Glutamatergic neuron (in vitro differentiated cells): ENCODE data around the gene DCLK1. TPM values are rescaled to one million over a fixed set of nuclear protein-coding genes. Genes with fewer than 3 reads are reported as not detected.

Source experiments
- DNase-seq: peaks from one replicate; pipeline ENCODE4 v3.0.0; 2022
- H3K27ac Mint-ChIP-seq: one replicate; pipeline ENCODE4 v1.8.0; 2020; ENCODE audit warnings: mild to moderate bottlenecking, mixed read lengths, inconsistent platforms; ENCODE audit not compliant: unreplicated experiment
- H3K27me3 Mint-ChIP-seq: one replicate; pipeline ENCODE4 v1.8.0; 2020; ENCODE audit warnings: mild to moderate bottlenecking, moderate library complexity, mixed read lengths, inconsistent platforms; ENCODE audit not compliant: unreplicated experiment
- H3K36me3 Mint-ChIP-seq: one replicate; pipeline ENCODE4 v1.8.0; 2020; ENCODE audit warnings: mild to moderate bottlenecking, mixed read lengths, inconsistent platforms; ENCODE audit not compliant: unreplicated experiment
- H3K4me1 Mint-ChIP-seq: one replicate; pipeline ENCODE4 v1.8.0; 2020; ENCODE audit warnings: mild to moderate bottlenecking, low read depth, mixed read lengths, inconsistent platforms; ENCODE audit not compliant: unreplicated experiment
- H3K4me3 Mint-ChIP-seq: one replicate; pipeline ENCODE4 v1.8.0; 2020; ENCODE audit warnings: mild to moderate bottlenecking, mixed read lengths, inconsistent platforms; ENCODE audit not compliant: unreplicated experiment
- H3K9me3 Mint-ChIP-seq: one replicate; pipeline ENCODE4 v1.8.0; 2020; ENCODE audit warnings: mild to moderate bottlenecking, moderate library complexity, mixed read lengths, inconsistent platforms; ENCODE audit not compliant: unreplicated experiment
- total RNA-seq: library from RNA; stranded (reverse); fragmentation: NEBNext Ultra II Directional; extraction: Animal tissue kit (Norgen Biotek cat#: 25700); gene quantifications from one replicate; pipeline ENCODE4 v1.2.1, GENCODE V29; 2021; ENCODE audit not compliant: unreplicated experiment
- TF ChIP-seq, protein P1 (sequence below): fragments of 200-600 bp; sonication (generic); IDR thresholded peaks from one replicate; pipeline ENCODE4 v1.5.0; 2021; ENCODE audit not compliant: partially characterized antibody, unreplicated experiment

Gene DCLK1
- total RNA-seq, 1 donor from 2014 or later, result 63.9 TPM

- Mint-ChIP-seq H3K36me3 (peaks cover 3% of the 10 kb centered on the region), H3K27me3 (no peaks in the 10 kb centered on the region), H3K4me3 (no peak overlapping the region), H3K27ac (no peak overlapping the region), H3K4me1 (peaks cover 11% of the 10 kb centered on the region), H3K9me3 (peaks cover 2% of the 10 kb centered on the region)
- TF ChIP-seq, protein P1, sequence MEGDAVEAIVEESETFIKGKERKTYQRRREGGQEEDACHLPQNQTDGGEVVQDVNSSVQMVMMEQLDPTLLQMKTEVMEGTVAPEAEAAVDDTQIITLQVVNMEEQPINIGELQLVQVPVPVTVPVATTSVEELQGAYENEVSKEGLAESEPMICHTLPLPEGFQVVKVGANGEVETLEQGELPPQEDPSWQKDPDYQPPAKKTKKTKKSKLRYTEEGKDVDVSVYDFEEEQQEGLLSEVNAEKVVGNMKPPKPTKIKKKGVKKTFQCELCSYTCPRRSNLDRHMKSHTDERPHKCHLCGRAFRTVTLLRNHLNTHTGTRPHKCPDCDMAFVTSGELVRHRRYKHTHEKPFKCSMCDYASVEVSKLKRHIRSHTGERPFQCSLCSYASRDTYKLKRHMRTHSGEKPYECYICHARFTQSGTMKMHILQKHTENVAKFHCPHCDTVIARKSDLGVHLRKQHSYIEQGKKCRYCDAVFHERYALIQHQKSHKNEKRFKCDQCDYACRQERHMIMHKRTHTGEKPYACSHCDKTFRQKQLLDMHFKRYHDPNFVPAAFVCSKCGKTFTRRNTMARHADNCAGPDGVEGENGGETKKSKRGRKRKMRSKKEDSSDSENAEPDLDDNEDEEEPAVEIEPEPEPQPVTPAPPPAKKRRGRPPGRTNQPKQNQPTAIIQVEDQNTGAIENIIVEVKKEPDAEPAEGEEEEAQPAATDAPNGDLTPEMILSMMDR, result no peak
- DNase-seq, result no peak
Observed at GRCh38 chr13:35830850-35831450, 300.2 kb downstream of the DCLK1 start.

DNA sequence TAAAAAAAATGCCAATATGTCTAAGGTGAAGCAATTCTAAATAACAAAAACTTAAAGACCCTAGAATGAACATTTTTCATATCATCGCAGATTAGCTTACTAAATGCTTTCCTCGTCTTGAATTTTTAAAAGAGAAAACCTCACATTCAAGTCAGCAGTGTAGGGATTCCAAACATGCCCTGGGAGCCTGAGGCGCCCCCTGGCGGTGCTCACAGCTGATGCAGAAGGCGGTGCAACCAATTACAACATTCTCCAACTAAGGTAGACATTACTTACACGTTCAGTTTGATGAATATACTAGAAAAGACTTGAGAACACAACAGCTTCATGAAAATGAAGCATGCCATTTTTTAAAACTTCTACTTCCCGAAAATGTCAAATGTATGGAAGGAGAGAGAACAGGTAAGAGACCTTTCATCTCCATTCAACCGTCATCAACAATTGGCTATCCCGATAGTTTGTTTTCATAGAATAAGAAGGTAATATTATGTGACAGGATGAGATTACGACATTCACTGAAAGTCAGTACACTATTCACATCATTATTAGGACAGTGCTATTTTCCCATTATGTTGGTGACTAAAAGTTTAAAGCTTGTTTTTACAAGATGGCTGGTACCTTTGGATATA, 304.4 kb downstream of the DCLK1 start:
- TF ChIP-seq, protein P1, result peak; percentile 40
- H3K4me1 Mint-ChIP-seq, result no peaks in the 10 kb centered on the region
- peaks cover 9% of the 10 kb centered on the region for H3K36me3 Mint-ChIP-seq
- no peak overlapping the region for H3K4me3 Mint-ChIP-seq
- H3K9me3 Mint-ChIP-seq, result peaks cover 4% of the 10 kb centered on the region
- DNase-seq, result no peak
- H3K27me3 Mint-ChIP-seq, result no peaks in the 10 kb centered on the region
- H3K27ac Mint-ChIP-seq, result no peak overlapping the region

DNA sequence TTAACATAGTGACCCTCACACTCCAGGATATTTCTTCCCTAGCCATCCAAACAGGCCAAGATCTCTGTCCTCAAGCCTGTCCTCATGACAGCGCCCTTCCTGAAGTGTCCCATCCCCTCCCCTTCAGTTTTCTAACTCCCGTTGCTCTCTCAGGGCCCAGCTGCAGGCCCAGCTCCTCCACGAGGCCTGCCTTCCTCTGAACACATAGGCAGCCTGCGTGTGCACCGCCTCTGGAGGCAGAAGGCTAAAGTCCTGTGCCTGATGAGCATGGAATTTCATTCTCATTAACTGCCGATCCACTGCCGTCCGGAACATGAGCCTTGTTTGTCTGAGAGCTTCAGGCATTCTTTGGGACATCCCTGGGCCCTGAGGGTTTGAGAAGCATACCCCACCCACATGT, 306.4 kb downstream of the DCLK1 start:
- Mint-ChIP-seq H3K9me3 (peaks cover 4% of the 10 kb centered on the region), H3K4me1 (peaks cover 5% of the 10 kb centered on the region), H3K27ac (no peak overlapping the region), H3K36me3 (peaks cover 9% of the 10 kb centered on the region), H3K4me3 (no peak overlapping the region), H3K27me3 (peaks cover 2% of the 10 kb centered on the region)
- TF ChIP-seq, protein P1, result no peak
- no peak for DNase-seq

- H3K4me1 Mint-ChIP-seq, result peaks cover 5% of the 10 kb centered on the region
- H3K27ac Mint-ChIP-seq, result no peak overlapping the region
- TF ChIP-seq, protein P1, result no peak
- H3K36me3 Mint-ChIP-seq, result peaks cover 9% of the 10 kb centered on the region
- peaks cover 4% of the 10 kb centered on the region for H3K9me3 Mint-ChIP-seq
- H3K27me3 Mint-ChIP-seq, result peaks cover 2% of the 10 kb centered on the region
- H3K4me3 Mint-ChIP-seq, result no peak overlapping the region
- no peak for DNase-seq
Observed at GRCh38 chr13:35824395-35824794, 306.8 kb downstream of the DCLK1 start.

DNA sequence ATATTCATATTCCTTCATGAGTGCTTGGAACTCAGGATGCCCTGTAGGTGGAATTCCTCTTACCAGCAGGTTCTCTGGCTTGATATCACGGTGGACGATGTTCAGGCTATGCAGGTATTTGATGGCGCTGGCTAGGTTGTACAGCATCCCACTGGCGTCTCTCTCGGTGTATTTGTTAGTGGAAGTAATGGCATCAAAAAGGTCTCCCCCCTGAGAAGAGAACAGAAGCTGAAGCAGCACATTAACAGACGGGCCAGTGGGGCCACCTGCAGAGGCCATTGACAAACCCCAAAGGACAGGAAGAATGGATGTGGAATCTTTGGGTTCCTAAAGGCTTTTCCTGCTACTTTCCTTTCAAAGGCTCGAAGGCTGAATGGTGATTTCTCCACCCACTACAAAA, 308.5 kb downstream of the DCLK1 start:
- peaks cover 4% of the 10 kb centered on the region for H3K9me3 Mint-ChIP-seq
- no peak for DNase-seq

More for the DNA sequence above, 308.5 kb downstream of the DCLK1 start:
- Mint-ChIP-seq H3K27ac (no peak overlapping the region), H3K27me3 (peaks cover 2% of the 10 kb centered on the region), H3K4me3 (no peak overlapping the region), H3K36me3 (peaks cover 9% of the 10 kb centered on the region), H3K4me1 (peaks cover 15% of the 10 kb centered on the region)
- TF ChIP-seq, protein P1, result no peak
